Measurements from ENCODE around the gene PLA2R1.

- TF ChIP-seq CTCF (IDR thresholded peaks at IDR 0.05; ENCODE audit: low read depth, low read length, poor library complexity, severe bottlenecking), result no peak
- TF ChIP-seq EZH2phosphoT487 (IDR thresholded peaks at IDR 0.05; ENCODE audit: borderline replicate concordance, low read length), result no peak
These were observed 128.7 kb downstream of the PLA2R1 start for GRCh38 chr2:159933727-159934049.
